NAMALWA (cell line): ENCODE data around the gene OSTF1.

ENCODE experiments used
- DNase-seq: peaks from one replicate; pipeline ENCODE4 v3.0.0-alpha.2; 2015; ENCODE audit warnings: low spot score

OSTF1 gene

GRCh38 chr9:75085640-75086039, 2.7 kb upstream of the OSTF1 start:
- no peak for DNase-seq

- DNase-seq = no peak
Measured at GRCh38 chr9:75086541-75087288, 1.6 kb upstream of the OSTF1 start.

GRCh38 chr9:75087289-75087823, 958 bp upstream of the OSTF1 start:
- DNase-seq = peak; percentile 76

GRCh38 chr9:75088646-75089372, 495 bp downstream of the OSTF1 start:
- peak; percentile 76 for DNase-seq

GRCh38 chr9:75089373-75089766, 1.1 kb downstream of the OSTF1 start:
- no peak for DNase-seq

GRCh38 chr9:75090579-75090978, 2.3 kb downstream of the OSTF1 start:
- DNase-seq = no peak

- no peak for DNase-seq
Measured at GRCh38 chr9:75092766-75093165, 4.5 kb downstream of the OSTF1 start.

GRCh38 chr9:75096796-75097195, 8.5 kb downstream of the OSTF1 start:
- no peak for DNase-seq

- DNase-seq = no peak
Measured at GRCh38 chr9:75101004-75101588, 12.8 kb downstream of the OSTF1 start.

- DNase-seq = no peak
Measured at GRCh38 chr9:75102177-75102790, 14.0 kb downstream of the OSTF1 start.

GRCh38 chr9:75104607-75105006, 16.3 kb downstream of the OSTF1 start:
- DNase-seq = no peak

GRCh38 chr9:75105019-75105540, 16.8 kb downstream of the OSTF1 start:
- DNase-seq = no peak

- DNase-seq = no peak
Measured at GRCh38 chr9:75105841-75106240, 17.5 kb downstream of the OSTF1 start.

GRCh38 chr9:75106857-75107256, 18.5 kb downstream of the OSTF1 start:
- DNase-seq = no peak

- no peak for DNase-seq
Measured at GRCh38 chr9:75108571-75108970, 20.3 kb downstream of the OSTF1 start.

GRCh38 chr9:75109210-75109839, 21.0 kb downstream of the OSTF1 start:
- no peak for DNase-seq

- DNase-seq = no peak
Measured at GRCh38 chr9:75111019-75111622, 22.8 kb downstream of the OSTF1 start.

- no peak for DNase-seq
Measured at GRCh38 chr9:75112789-75113188, 24.5 kb downstream of the OSTF1 start.

GRCh38 chr9:75116306-75116705, 28.0 kb downstream of the OSTF1 start:
- DNase-seq = no peak

GRCh38 chr9:75117564-75117963, 29.2 kb downstream of the OSTF1 start:
- DNase-seq = no peak

- DNase-seq = no peak
Measured at GRCh38 chr9:75120686-75121085, 32.4 kb downstream of the OSTF1 start.
